Fibroblast of the aortic adventitia (primary cell): ENCODE results near the gene ZFP14. TPM values are rescaled to one million over a fixed set of nuclear protein-coding genes. Genes with fewer than 3 reads are reported as not detected.
"Not testable (repeated sequence)": the region's sequence is repeated elsewhere in the genome, so short reads cannot be mapped to it uniquely, and the experiment has no call there.

Source experiments
- DNase-seq: peaks from one replicate; pipeline ENCODE4 v3.0.0-alpha.2; 2010; ENCODE audit warnings: low read depth
- H3K4me3 ChIP-seq: 2 replicates; pipeline ENCODE4 v1.5.1; 2011; ENCODE audit warnings: low read depth, mild to moderate bottlenecking, control low read depth, low read length, moderate library complexity
- CTCF ChIP-seq: IDR thresholded peaks from 2 replicates; pipeline ENCODE4 v1.5.1; 2011; ENCODE audit warnings: mild to moderate bottlenecking, low read length, control low read depth, inconsistent platforms; ENCODE audit not compliant: insufficient read depth
- total RNA-seq: library from RNA; depleted of rRNA; stranded (reverse); fragments of >200 nt; gene quantifications from 2 replicates; pipeline ENCODE4 v1.2.3, GENCODE V29; 2012; ENCODE audit warnings: low replicate concordance

The ZFP14 gene
- total RNA-seq, 1 donor = 3.2 TPM

DNA sequence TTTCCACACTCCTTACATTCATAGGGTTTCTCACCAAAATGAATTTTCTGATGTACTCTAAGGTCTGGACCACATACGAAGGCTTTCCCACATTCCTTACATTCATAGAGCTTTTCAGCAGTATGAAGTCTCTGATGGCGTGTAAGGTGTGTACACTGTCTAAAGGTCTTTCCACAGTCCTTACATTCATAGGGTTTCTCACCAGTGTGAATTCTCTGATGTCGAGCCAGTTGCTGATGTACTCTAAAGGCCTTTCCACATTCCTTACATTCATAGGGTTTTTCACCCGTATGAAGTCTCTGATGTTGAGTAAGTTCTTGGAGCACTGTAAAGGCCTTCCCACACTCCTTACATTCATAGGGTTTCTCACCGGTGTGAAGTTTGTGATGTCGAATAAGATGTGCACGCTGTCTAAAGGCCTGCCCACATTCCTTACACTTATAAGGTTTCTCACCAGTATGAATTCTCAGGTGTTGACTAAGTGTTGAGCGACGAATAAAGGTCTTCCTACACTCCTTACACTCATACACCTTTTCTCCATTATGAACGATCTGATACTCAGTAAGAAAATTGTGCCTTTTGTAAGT, 38.1 kb downstream of the ZFP14 start:
- no peak for DNase-seq
- H3K4me3 ChIP-seq = no peak overlapping the region
- no peak for TF ChIP-seq CTCF

- H3K4me3 ChIP-seq = peak overlapping the region; percentile 84
- TF ChIP-seq CTCF = no peak
Observed at GRCh38 chr19:36331353-36332228, 47.4 kb downstream of the ZFP14 start.

DNA sequence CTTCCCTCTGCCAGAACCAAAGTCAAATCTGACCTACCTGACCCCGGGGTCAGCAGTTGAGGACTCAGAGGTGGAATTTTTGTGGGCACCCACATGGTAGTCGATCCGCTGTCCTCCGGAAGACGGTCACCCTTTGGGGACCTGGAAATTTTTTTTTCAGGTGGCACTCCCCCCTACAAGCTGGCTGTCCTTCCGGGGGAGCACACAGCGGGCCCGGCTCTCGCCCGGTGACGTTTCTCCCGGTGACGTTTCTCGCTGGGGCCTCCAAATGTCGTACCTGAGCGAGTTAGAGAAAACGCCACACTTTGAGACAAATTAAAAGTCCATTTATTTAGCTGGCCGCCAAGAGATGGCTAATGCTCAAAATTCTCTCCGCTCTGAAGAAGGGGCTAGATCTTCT, 48.8 kb downstream of the ZFP14 start:
- no peak for DNase-seq
- no peak overlapping the region for H3K4me3 ChIP-seq
- TF ChIP-seq CTCF = no peak

More at GRCh38 chr19:36331353-36332228, 47.4 kb downstream of the ZFP14 start:
- DNase-seq = peak; percentile 82

GRCh38 chr19:36329534-36329933, 49.5 kb downstream of the ZFP14 start:
- not testable (repeated sequence) for H3K4me3 ChIP-seq, DNase-seq

DNA sequence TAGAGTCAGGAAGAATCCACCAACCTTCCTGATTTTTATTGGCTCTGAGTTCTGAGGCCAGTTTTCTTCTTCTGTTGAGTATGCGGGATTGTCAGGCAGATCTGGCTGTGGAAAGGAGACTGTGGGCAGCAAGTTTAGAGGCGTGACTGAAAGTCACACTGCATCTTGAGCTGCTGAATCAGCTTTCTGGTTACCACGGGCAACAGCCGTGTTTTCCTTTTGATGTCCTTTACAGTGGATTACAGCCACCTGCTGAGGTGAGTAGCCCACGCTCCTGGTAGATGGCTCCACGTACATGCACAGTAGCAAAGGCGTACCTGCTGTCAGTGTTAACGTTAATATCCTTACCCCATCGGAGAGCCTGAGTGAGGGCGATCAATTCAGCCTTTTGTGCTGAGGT, 52.4 kb downstream of the ZFP14 start:
- H3K4me3 ChIP-seq, DNase-seq: not testable (repeated sequence)

DNA sequence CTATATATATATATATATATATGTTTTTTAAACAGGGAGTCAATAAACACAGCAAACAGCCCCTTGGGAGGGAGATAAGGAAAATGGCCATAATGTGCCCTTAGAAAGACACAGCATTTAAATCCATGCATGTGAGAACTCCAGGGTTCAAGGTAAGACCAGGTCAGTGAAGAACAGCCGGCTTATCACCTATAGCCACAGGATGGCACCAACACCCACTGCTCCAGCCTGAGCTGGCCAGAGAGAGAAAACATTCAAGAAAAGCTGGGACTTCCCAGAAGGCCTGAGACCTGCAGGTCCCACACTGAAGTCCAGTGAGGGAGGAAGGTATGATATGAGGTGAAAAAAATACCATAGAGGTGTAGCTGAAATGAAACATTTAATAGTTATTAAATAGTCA, 63.8 kb downstream of the ZFP14 start:
- not testable (repeated sequence) for DNase-seq, H3K4me3 ChIP-seq

GRCh38 chr19:36314053-36314452, 64.9 kb downstream of the ZFP14 start:
- not testable (repeated sequence) for DNase-seq, H3K4me3 ChIP-seq

- DNase-seq, H3K4me3 ChIP-seq: not testable (repeated sequence)
Observed at GRCh38 chr19:36311098-36311760, 67.8 kb downstream of the ZFP14 start.

DNA sequence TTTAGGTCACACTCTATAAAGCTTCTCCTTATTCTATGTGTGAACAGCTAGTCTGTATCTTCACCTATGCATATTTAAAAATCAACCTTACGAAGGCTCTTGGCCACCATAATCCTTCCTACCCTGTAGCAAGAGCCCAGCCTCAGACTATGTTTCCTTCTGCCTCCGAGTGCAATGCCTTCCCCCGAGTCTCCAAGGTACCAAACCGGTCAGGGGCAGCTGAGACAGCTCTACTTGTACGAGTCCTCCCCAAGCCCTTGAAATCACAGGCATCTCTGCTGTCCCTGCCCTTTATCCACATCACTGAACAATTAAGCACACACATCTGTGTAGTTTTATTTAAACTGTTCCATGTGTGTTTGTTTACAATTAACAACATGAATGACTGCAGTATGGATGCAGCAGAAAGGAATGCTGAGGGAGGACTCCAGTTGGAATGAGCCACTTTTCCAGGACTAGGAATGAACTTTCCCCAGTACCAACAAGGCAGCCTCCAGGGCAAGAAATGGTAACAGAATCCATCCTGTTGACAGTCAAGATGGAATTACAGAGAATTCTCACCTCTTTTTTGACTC, 68.5 kb downstream of the ZFP14 start:
- DNase-seq = not testable (repeated sequence)

DNA sequence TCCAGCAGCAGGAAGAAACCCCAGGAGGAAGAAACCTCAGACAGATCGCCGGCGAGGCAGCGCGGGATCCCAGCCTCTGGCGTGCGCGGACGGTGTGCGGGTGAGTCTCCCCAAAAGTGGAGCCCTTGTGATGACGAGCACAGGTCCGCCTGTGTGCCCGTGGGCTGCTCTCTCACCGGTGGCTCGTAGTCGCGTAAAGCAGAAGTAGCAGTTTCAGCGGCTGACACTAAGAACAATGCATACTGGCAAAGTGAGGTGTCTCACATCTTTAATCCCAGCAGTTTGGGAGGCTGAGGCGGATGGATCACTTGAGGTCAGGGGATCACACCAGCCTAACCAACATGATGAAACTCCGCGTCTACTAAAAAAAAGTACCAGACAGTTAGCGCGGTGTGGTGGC, 69.2 kb downstream of the ZFP14 start:
- not testable (repeated sequence) for H3K4me3 ChIP-seq, DNase-seq

More for the DNA sequence above, 68.5 kb downstream of the ZFP14 start:
- H3K4me3 ChIP-seq = not testable (repeated sequence)

DNA sequence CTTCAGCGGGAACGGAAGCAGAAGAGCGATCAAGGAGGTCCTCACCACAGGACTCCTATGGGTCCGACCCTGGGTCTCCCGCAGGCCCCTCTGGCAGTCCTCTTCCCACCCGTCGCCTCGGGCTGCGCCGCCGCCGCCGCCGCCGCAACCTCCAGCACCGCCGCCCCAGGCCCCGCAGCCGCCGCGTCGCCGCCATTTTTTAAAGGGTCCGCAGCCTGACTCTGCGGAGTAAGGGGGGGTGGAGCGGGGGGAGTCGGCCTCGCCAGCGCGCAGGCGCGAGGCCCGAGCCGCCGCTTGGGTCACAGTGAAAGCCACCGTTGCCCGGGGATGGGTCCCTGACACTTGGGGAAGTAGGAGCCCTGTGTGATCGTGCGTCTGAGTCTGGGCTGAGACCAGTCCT, 69.7 kb downstream of the ZFP14 start:
- DNase-seq, H3K4me3 ChIP-seq: not testable (repeated sequence)

- DNase-seq = not testable (repeated sequence)
Observed at GRCh38 chr19:36292317-36292716, 86.7 kb downstream of the ZFP14 start.

More at GRCh38 chr19:36292317-36292716, 86.7 kb downstream of the ZFP14 start:
- H3K4me3 ChIP-seq = not testable (repeated sequence)
